ENCODE results near the gene ROGDI. TPM values are rescaled to one million over a fixed set of nuclear protein-coding genes. Genes with fewer than 3 reads are reported as not detected.

The ROGDI gene
- total RNA-seq, 1 experiment from 2014 or later: 36.4 TPM

- Histone ChIP-seq H4K5ac (ENCODE audit: insufficient read length, low read depth, low read length) (no peak overlapping the region), H2AK5ac (ENCODE audit: insufficient read length, low read length) (no peak overlapping the region), H4K20me1 (ENCODE audit: control insufficient read depth, insufficient read depth, insufficient read length) (no peaks in the 10 kb centered on the region), H3K9me3 (ENCODE audit: control insufficient read depth, low read depth, low read length) (no peaks in the 10 kb centered on the region), H3K27me3 (ENCODE audit: insufficient read depth, low read length) (no peaks in the 10 kb centered on the region), H2BK20ac (ENCODE audit: low read depth, low read length, poor library complexity, severe bottlenecking) (no peak overlapping the region), H3K23me2 (ENCODE audit: insufficient read length, low read depth, low read length, poor library complexity, severe bottlenecking) (no peaks in the 10 kb centered on the region), H3K4me2 (ENCODE audit: insufficient read depth, insufficient read length, low read length) (no peak overlapping the region), H4K8ac (replicated peaks; ENCODE audit: insufficient read length, low read depth, low read length) (no peak overlapping the region), H3K14ac (ENCODE audit: insufficient read depth, low read length) (no peak overlapping the region), H2BK12ac (ENCODE audit: insufficient read length, low read depth, low read length) (no peak overlapping the region), H2BK5ac (ENCODE audit: insufficient read length, low read length) (no peak overlapping the region), H2BK120ac (ENCODE audit: low read depth, low read length, poor library complexity, severe bottlenecking) (no peak overlapping the region), H3K4ac (ENCODE audit: low read depth, low read length) (no peak overlapping the region), H3T11ph (ENCODE audit: low read length) (no peak overlapping the region), H4K91ac (ENCODE audit: insufficient read length, low read depth, low read length) (no peak overlapping the region), H3K23ac (ENCODE audit: insufficient read length, low read depth, low read length) (no peak overlapping the region), H3K27ac (ENCODE audit: insufficient read length, low read depth, low read length) (no peak overlapping the region), H2AFZ (ENCODE audit: low read length) (no peak overlapping the region), H3K9ac (ENCODE audit: extremely low read depth, insufficient read length, low read length) (no peak overlapping the region), H2BK15ac (ENCODE audit: low read depth, low read length) (no peak overlapping the region), H3K79me1 (ENCODE audit: insufficient read depth, low read depth, low read length, poor library complexity, severe bottlenecking) (no peaks in the 10 kb centered on the region), H3K56ac (ENCODE audit: insufficient read length, low read depth, low read length) (no peak overlapping the region), H3K4me1 (ENCODE audit: insufficient read depth, low read length) (no peaks in the 10 kb centered on the region), H3K18ac (ENCODE audit: insufficient read length, low read depth, low read length) (no peak overlapping the region), H3K79me2 (ENCODE audit: insufficient read depth, low read length) (no peaks in the 10 kb centered on the region)
- H3K9me3 Mint-ChIP-seq: no peaks in the 10 kb centered on the region
- H3K36me3 Mint-ChIP-seq (ENCODE audit: insufficient read depth in 1 of 3, low read depth in 3 of 3): peaks cover 6 to 24% (median 22%) of the 10 kb centered on the region in 3 experiments; a peak in 6 of 7 replicates
- TF ChIP-seq CTCF (conservative IDR thresholded peaks at IDR 0.05): no peak
- H3K4me1 Mint-ChIP-seq: peaks cover 4 to 14% of the 10 kb centered on the region in 2 experiments; a peak in 3 of 4 replicates
- no peak for DNase-seq
- no peak overlapping the region for H3K27ac Mint-ChIP-seq
- H3K4me3 Mint-ChIP-seq: no peak overlapping the region
- no CpG with 5 or more reads among the region's 16 CpGs for WGBS (ENCODE audit: extremely low coverage, insufficient read length, low lambda C conversion rate)
- no peaks in the 10 kb centered on the region for H3K27me3 Mint-ChIP-seq (ENCODE audit: low read depth)
These were observed 53.6 kb downstream of the ROGDI start for GRCh38 chr16:4748682-4749411.
